H9 (cell line): ENCODE measurements around the gene RAX2. TPM values are rescaled to one million over a fixed set of nuclear protein-coding genes. Genes with fewer than 3 reads are reported as not detected.

Experiments
- DNase-seq: peaks from one replicate; pipeline ENCODE4 v3.0.0-alpha.2; 2017
- H2AFZ ChIP-seq: one replicate; pipeline ENCODE4 v1.6.1; 2013; ENCODE audit warnings: mild to moderate bottlenecking, low read length, control low read depth, moderate library complexity
- H2AK5ac ChIP-seq: 2 replicates; pipeline ENCODE4 v1.6.1; 2013; ENCODE audit warnings: low read length, control low read depth, mixed read lengths; ENCODE audit not compliant: insufficient read length
- H2BK120ac ChIP-seq: one replicate; pipeline ENCODE4 v1.6.1; 2013; ENCODE audit warnings: low read depth, mild to moderate bottlenecking, low read length, control low read depth, inconsistent platforms; ENCODE audit not compliant: poor library complexity, severe bottlenecking
- H2BK12ac ChIP-seq: 2 replicates; pipeline ENCODE4 v1.6.1; 2013; ENCODE audit warnings: low read length, control low read depth, mixed read lengths, low read depth; ENCODE audit not compliant: insufficient read length
- H2BK15ac ChIP-seq: 2 replicates; pipeline ENCODE4 v1.6.1; 2013; ENCODE audit warnings: low read depth, low read length, control low read depth
- H2BK20ac ChIP-seq: one replicate; pipeline ENCODE4 v1.6.1; 2013; ENCODE audit warnings: low read depth, mild to moderate bottlenecking, low read length, control low read depth, inconsistent platforms; ENCODE audit not compliant: poor library complexity, severe bottlenecking
- H2BK5ac ChIP-seq: 2 replicates; pipeline ENCODE4 v1.6.1; 2013; ENCODE audit warnings: low read length, control low read depth, mixed read lengths; ENCODE audit not compliant: insufficient read length
- H3K14ac ChIP-seq: 2 replicates; pipeline ENCODE4 v1.6.1; 2013; ENCODE audit warnings: low read length, control low read depth; ENCODE audit not compliant: insufficient read depth
- H3K18ac ChIP-seq: 2 replicates; pipeline ENCODE4 v1.6.1; 2013; ENCODE audit warnings: low read depth, mild to moderate bottlenecking, mixed read lengths, low read length, control low read depth; ENCODE audit not compliant: insufficient read length
- H3K23ac ChIP-seq: 2 replicates; pipeline ENCODE4 v1.6.1; 2013; ENCODE audit warnings: low read length, control low read depth, mixed read lengths, low read depth; ENCODE audit not compliant: insufficient read length
- H3K23me2 ChIP-seq: 2 replicates; pipeline ENCODE4 v1.6.1; 2013; ENCODE audit warnings: low read depth, mild to moderate bottlenecking, mixed read lengths, low read length, control low read depth; ENCODE audit not compliant: insufficient read length, poor library complexity, severe bottlenecking
- H3K27ac ChIP-seq: 2 replicates; pipeline ENCODE4 v1.5.1; 2013; ENCODE audit warnings: low read length, control low read depth, mixed read lengths, low read depth; ENCODE audit not compliant: insufficient read length
- H3K27me3 ChIP-seq: 2 replicates; pipeline ENCODE4 v1.6.1; 2013; ENCODE audit warnings: low read length, control low read depth, inconsistent platforms; ENCODE audit not compliant: insufficient read depth
- H3K4ac ChIP-seq: 2 replicates; pipeline ENCODE4 v1.6.1; 2013; ENCODE audit warnings: low read depth, mild to moderate bottlenecking, control low read depth, inconsistent platforms, low read length, moderate library complexity
- H3K4me1 ChIP-seq: 2 replicates; pipeline ENCODE4 v1.6.1; 2013; ENCODE audit warnings: low read length, control low read depth, inconsistent platforms; ENCODE audit not compliant: insufficient read depth
- H3K4me2 ChIP-seq: 2 replicates; pipeline ENCODE4 v1.6.1; 2013; ENCODE audit warnings: low read length, control low read depth, mixed read lengths; ENCODE audit not compliant: insufficient read length, insufficient read depth
- H3K56ac ChIP-seq: 2 replicates; pipeline ENCODE4 v1.6.1; 2013; ENCODE audit warnings: low read depth, mild to moderate bottlenecking, mixed read lengths, low read length, control low read depth; ENCODE audit not compliant: insufficient read length
- H3K79me1 ChIP-seq: 2 replicates; pipeline ENCODE4 v1.6.1; 2013; ENCODE audit warnings: low read depth, mild to moderate bottlenecking, moderate library complexity, low read length, control low read depth, inconsistent platforms; ENCODE audit not compliant: insufficient read depth, poor library complexity, severe bottlenecking
- H3K79me2 ChIP-seq: 2 replicates; pipeline ENCODE4 v1.6.1; 2013; ENCODE audit warnings: low read length, control low read depth, inconsistent platforms; ENCODE audit not compliant: insufficient read depth
- H3K9ac ChIP-seq: 2 replicates; pipeline ENCODE4 v1.6.1; 2013; ENCODE audit warnings: low read length, control low read depth, mixed read lengths; ENCODE audit not compliant: insufficient read length; ENCODE audit errors: extremely low read depth
- H3K9me3 ChIP-seq: one replicate; pipeline ENCODE4 v1.6.1; 2013; ENCODE audit warnings: low read depth, low read length, inconsistent platforms; ENCODE audit not compliant: control insufficient read depth
- H3T11ph ChIP-seq: one replicate; pipeline ENCODE4 v1.6.1; 2013; ENCODE audit warnings: mild to moderate bottlenecking, low read length, control low read depth, inconsistent platforms
- H4K20me1 ChIP-seq: one replicate; pipeline ENCODE4 v1.6.1; 2013; ENCODE audit not compliant: control insufficient read depth, insufficient read length, insufficient read depth
- H4K5ac ChIP-seq: 2 replicates; pipeline ENCODE4 v1.6.1; 2013; ENCODE audit warnings: low read depth, mild to moderate bottlenecking, mixed read lengths, low read length, control low read depth; ENCODE audit not compliant: insufficient read length
- H4K8ac ChIP-seq: replicated peaks from 2 replicates; pipeline ENCODE4 v1.6.1; 2013; ENCODE audit warnings: low read length, control low read depth, mixed read lengths, low read depth; ENCODE audit not compliant: insufficient read length
- H4K91ac ChIP-seq: 2 replicates; pipeline ENCODE4 v1.6.1; 2013; ENCODE audit warnings: low read depth, mild to moderate bottlenecking, moderate library complexity, mixed read lengths, low read length, control low read depth; ENCODE audit not compliant: insufficient read length
- H3K27ac Mint-ChIP-seq, 3 experiments: 2 replicates in 2 of 3; 3 replicates in 1 of 3; pipeline ENCODE4 v1.8.0; 2020 to 2021; ENCODE audit warnings: mixed read lengths in 3 of 3, mild to moderate bottlenecking in 1 of 3, moderate library complexity in 1 of 3
- H3K27me3 Mint-ChIP-seq: 2 replicates; pipeline ENCODE4 v1.8.0; 2021; ENCODE audit warnings: low read depth, mild to moderate bottlenecking, moderate library complexity, mixed read lengths
- H3K36me3 Mint-ChIP-seq, 3 experiments: 2 replicates in 2 of 3; 3 replicates in 1 of 3; pipeline ENCODE4 v1.8.0; 2020 to 2021; ENCODE audit warnings: low read depth in 3 of 3, mixed read lengths in 3 of 3; ENCODE audit not compliant: insufficient read depth in 1 of 3
- H3K4me1 Mint-ChIP-seq, 2 experiments: 2 replicates each; pipeline ENCODE4 v1.8.0; 2020; ENCODE audit warnings: mixed read lengths in 2 of 2
- H3K4me3 Mint-ChIP-seq, 2 experiments: 2 replicates in 1 of 2; 3 replicates in 1 of 2; pipeline ENCODE4 v1.8.0; 2020 to 2021; ENCODE audit warnings: mild to moderate bottlenecking in 2 of 2, mixed read lengths in 2 of 2, moderate library complexity in 1 of 2
- H3K9me3 Mint-ChIP-seq, 2 experiments: 2 replicates in 1 of 2; 3 replicates in 1 of 2; pipeline ENCODE4 v1.8.0; 2020; ENCODE audit warnings: mild to moderate bottlenecking in 2 of 2, mixed read lengths in 2 of 2, moderate library complexity in 1 of 2
- WGBS: extraction: QIAGEN DNeasy Blood & Tissue Kit; methylation state at CpG from one replicate; pipeline ENCODE4 v1.1.7; 2013; ENCODE audit warnings: missing lambda C conversion rate, low lambda C conversion rate, mixed read lengths; ENCODE audit not compliant: insufficient read length; ENCODE audit errors: extremely low coverage; 5-methylcytosine and 5-hydroxymethylcytosine counted together
- total RNA-seq: library from RNA; stranded (reverse); gene quantifications from 2 replicates; pipeline ENCODE4 v1.2.1, GENCODE V29; 2021
- TF ChIP-seq, protein P1 (sequence below): fragments of 200-600 bp; sonication (generic); conservative IDR thresholded peaks from 3 replicates; pipeline ENCODE4 v1.8.0; 2021; ENCODE audit warnings: antibody characterized with exemption, mild to moderate bottlenecking

The RAX2 gene
- total RNA-seq, 1 experiment from 2014 or later: not detected

- Histone ChIP-seq H4K8ac (no peak overlapping the region), H3K79me2 (no peaks in the 10 kb centered on the region), H2BK5ac (no peak overlapping the region), H3K4ac (no peak overlapping the region), H3K14ac (no peak overlapping the region), H3T11ph (no peak overlapping the region), H2BK12ac (no peak overlapping the region), H3K9me3 (no peaks in the 10 kb centered on the region), H2AK5ac (no peak overlapping the region), H3K9ac (no peak overlapping the region), H3K27ac (no peak overlapping the region), H3K23ac (no peak overlapping the region), H2BK20ac (no peak overlapping the region), H3K4me1 (no peaks in the 10 kb centered on the region), H3K4me2 (no peak overlapping the region), H3K23me2 (no peaks in the 10 kb centered on the region), H3K27me3 (no peaks in the 10 kb centered on the region), H2BK120ac (no peak overlapping the region), H3K18ac (no peak overlapping the region), H2AFZ (no peak overlapping the region), H4K5ac (no peak overlapping the region), H3K56ac (no peak overlapping the region), H2BK15ac (no peak overlapping the region), H3K79me1 (no peaks in the 10 kb centered on the region), H4K20me1 (no peaks in the 10 kb centered on the region), H4K91ac (no peak overlapping the region)
- Mint-ChIP-seq H3K4me1 (peaks cover 4 to 6% of the 10 kb centered on the region in 2 experiments), H3K4me3 (no peak overlapping the region), H3K9me3 (no peaks in the 10 kb centered on the region), H3K27ac (no peak overlapping the region), H3K36me3 (peaks cover 0 to 51% (median 18%) of the 10 kb centered on the region in 3 experiments; a peak in 5 of 7 replicates), H3K27me3 (no peaks in the 10 kb centered on the region; the same call in 1 of the 2 replicates)
- WGBS: no CpG with 5 or more reads among the region's 14 CpGs
- no peak for DNase-seq
- TF ChIP-seq, protein P1, sequence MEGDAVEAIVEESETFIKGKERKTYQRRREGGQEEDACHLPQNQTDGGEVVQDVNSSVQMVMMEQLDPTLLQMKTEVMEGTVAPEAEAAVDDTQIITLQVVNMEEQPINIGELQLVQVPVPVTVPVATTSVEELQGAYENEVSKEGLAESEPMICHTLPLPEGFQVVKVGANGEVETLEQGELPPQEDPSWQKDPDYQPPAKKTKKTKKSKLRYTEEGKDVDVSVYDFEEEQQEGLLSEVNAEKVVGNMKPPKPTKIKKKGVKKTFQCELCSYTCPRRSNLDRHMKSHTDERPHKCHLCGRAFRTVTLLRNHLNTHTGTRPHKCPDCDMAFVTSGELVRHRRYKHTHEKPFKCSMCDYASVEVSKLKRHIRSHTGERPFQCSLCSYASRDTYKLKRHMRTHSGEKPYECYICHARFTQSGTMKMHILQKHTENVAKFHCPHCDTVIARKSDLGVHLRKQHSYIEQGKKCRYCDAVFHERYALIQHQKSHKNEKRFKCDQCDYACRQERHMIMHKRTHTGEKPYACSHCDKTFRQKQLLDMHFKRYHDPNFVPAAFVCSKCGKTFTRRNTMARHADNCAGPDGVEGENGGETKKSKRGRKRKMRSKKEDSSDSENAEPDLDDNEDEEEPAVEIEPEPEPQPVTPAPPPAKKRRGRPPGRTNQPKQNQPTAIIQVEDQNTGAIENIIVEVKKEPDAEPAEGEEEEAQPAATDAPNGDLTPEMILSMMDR: no peak
These were observed 37.8 kb downstream of the RAX2 start for GRCh38 chr19:3734310-3734600.
